NCI-H1092 treated with DMSO at 0.1 percent for 48 hours (cell line): ENCODE data around the gene CPT2.

ENCODE experiments used
- DNase-seq: peaks from one replicate; lab custom pipeline; 2025; lab: John Stamatoyannopoulos, UW

Gene CPT2

DNA sequence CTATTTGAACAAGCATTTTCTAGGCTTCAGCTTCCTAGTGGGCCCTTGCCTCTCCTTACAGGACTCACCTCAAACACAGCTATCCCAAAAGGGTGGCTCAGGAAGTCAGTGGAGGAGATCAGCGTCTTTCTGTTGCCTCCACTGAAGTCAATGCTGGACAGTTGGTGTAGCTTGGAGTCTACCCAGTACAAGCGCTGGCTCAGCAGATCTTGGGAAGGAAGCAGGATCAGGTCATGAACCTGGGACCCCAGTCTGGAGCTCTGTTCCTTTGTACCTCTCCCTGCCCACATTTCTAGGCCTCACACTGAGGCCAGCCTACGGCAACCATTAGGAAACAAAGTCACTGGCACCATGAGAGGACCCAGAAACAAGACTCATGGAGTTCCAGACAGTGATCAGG, 65.4 kb downstream of the CPT2 start:
- DNase-seq: no peak
